Measurements from ENCODE around the gene FOXO6. TPM values are rescaled to one million over a fixed set of nuclear protein-coding genes. Genes with fewer than 3 reads are reported as not detected.

Gene FOXO6
- polyA plus RNA-seq, 1 donor (not counting 4 experiments of a cell fraction or from before 2014, with no cell fraction given): not detected

DNA sequence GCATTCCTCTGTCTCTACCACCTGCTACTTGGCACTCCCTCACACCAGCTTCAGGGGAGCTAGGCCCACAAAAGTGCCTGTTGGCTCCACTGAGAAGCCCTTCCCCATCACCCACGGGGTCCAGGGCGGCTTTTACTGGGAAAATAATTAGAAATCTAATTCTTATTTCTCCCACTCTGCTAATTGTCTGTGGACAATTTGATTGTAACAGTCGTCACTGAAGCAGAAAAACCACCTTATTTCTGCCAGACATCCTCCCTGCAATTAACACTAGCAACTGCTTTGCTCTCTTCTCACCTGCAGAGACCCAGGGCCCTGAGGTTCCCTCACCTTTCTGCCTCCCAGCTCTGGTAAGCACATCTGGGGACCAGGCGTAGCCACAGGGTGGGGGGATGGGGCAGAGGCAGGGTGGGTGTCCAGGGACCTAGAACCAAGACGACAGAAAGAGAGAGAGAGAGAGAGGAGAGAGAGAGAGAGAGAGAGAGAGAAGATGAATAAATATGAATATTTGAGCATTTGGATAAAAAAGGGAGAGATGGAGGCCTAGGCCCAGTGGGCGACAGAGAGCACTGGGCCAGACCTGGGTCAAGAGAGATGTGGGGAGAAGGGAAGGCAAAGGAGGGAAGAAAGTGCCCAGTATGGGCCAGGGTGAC is 32.6 kb downstream of the FOXO6 start:
- no peaks in the 10 kb centered on the region for H3K36me3 ChIP-seq (ENCODE audit: control insufficient read depth in 2 of 2, extremely low read depth in 1 of 2, insufficient read depth in 2 of 2, low read length in 2 of 2)
- H2AFZ ChIP-seq (ENCODE audit: control insufficient read depth, low read length): no peak overlapping the region
- dilution Hi-C loops (cut with MboI; ENCODE audit: extremely low pct_ligation_motif_present, low sequenced_read_pairs): no loop called here
- H3K79me2 ChIP-seq (ENCODE audit: control insufficient read depth, insufficient read depth, low read length): no peaks in the 10 kb centered on the region
- H3K9me3 ChIP-seq (ENCODE audit: control insufficient read depth, low read depth, low read length): no peaks in the 10 kb centered on the region
- peaks cover 41% of the 10 kb centered on the region for H3K27me3 ChIP-seq (ENCODE audit: control insufficient read depth, extremely low read depth, insufficient read depth, low read length)
- H3K9me1 ChIP-seq (ENCODE audit: control insufficient read depth, extremely low read depth, insufficient read depth, low read length): no peaks in the 10 kb centered on the region
- no peaks in the 10 kb centered on the region for H4K20me1 ChIP-seq (ENCODE audit: control insufficient read depth, extremely low read depth, insufficient read depth, low read length)
- H3K9ac ChIP-seq (ENCODE audit: control insufficient read depth, extremely low read depth, insufficient read depth, low read length): no peak overlapping the region
- FAIRE-seq (no peak), DNase-seq (ENCODE audit: low read depth, low spot score) (no peak)
- H3K27ac ChIP-seq (ENCODE audit: control insufficient read depth, insufficient read depth, low read length): no peak overlapping the region
- TF ChIP-seq EZH2 (IDR thresholded peaks at IDR 0.05; ENCODE audit: low read length): no peak
- TF ChIP-seq, protein P1, sequence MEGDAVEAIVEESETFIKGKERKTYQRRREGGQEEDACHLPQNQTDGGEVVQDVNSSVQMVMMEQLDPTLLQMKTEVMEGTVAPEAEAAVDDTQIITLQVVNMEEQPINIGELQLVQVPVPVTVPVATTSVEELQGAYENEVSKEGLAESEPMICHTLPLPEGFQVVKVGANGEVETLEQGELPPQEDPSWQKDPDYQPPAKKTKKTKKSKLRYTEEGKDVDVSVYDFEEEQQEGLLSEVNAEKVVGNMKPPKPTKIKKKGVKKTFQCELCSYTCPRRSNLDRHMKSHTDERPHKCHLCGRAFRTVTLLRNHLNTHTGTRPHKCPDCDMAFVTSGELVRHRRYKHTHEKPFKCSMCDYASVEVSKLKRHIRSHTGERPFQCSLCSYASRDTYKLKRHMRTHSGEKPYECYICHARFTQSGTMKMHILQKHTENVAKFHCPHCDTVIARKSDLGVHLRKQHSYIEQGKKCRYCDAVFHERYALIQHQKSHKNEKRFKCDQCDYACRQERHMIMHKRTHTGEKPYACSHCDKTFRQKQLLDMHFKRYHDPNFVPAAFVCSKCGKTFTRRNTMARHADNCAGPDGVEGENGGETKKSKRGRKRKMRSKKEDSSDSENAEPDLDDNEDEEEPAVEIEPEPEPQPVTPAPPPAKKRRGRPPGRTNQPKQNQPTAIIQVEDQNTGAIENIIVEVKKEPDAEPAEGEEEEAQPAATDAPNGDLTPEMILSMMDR (optimal IDR thresholded peaks at IDR 0.05 in 1 of 3, IDR thresholded peaks at IDR 0.05 in 1 of 3, conservative IDR thresholded peaks at IDR 0.05 in 1 of 3; ENCODE audit: extremely low read depth in 1 of 3, insufficient read depth in 2 of 3, low read length in 3 of 3): no peak
- no peak overlapping the region for H3K4me3 ChIP-seq (ENCODE audit: control insufficient read depth in 2 of 3, extremely low read depth in 1 of 3, insufficient read depth in 2 of 3, low read depth in 1 of 3, low read length in 3 of 3)
- no peaks in the 10 kb centered on the region for H3K4me1 ChIP-seq (ENCODE audit: control insufficient read depth, extremely low read depth, insufficient read depth, low read length)
- no peak overlapping the region for H3K4me2 ChIP-seq (ENCODE audit: control insufficient read depth, extremely low read depth, insufficient read depth, low read depth, low read length)

DNA sequence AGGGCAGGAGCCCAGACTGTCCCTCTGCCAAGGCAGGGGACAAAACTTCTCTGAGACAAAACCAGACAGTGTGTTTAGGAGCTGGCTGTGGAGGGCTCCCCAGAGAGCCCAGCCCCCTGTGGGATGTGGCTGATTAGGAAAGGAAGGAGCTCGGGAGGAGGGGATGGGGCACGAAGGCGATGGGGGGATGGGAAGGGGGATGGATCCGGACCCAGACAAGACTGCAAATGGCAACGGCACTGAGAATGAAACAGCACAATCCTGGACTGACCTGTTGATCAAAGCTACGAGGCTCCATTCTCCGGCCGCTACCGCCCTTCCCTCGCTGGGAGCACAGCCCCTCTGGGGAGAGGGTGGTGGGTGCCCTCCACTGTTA is 33.1 kb downstream of the FOXO6 start:
- H3K27ac ChIP-seq (ENCODE audit: control insufficient read depth, insufficient read depth, low read length): no peak overlapping the region
- no peaks in the 10 kb centered on the region for H3K36me3 ChIP-seq (ENCODE audit: control insufficient read depth in 2 of 2, extremely low read depth in 1 of 2, insufficient read depth in 2 of 2, low read length in 2 of 2)
- no peak overlapping the region for H3K4me3 ChIP-seq (ENCODE audit: control insufficient read depth in 2 of 3, extremely low read depth in 1 of 3, insufficient read depth in 2 of 3, low read depth in 1 of 3, low read length in 3 of 3)
- no peaks in the 10 kb centered on the region for H3K9me3 ChIP-seq (ENCODE audit: control insufficient read depth, low read depth, low read length)
- no peak overlapping the region for H3K9ac ChIP-seq (ENCODE audit: control insufficient read depth, extremely low read depth, insufficient read depth, low read length)
- no peak for FAIRE-seq
- no peaks in the 10 kb centered on the region for H3K9me1 ChIP-seq (ENCODE audit: control insufficient read depth, extremely low read depth, insufficient read depth, low read length)
- no peaks in the 10 kb centered on the region for H3K79me2 ChIP-seq (ENCODE audit: control insufficient read depth, insufficient read depth, low read length)
- no peak for DNase-seq (ENCODE audit: low read depth, low spot score)
- H2AFZ ChIP-seq (ENCODE audit: control insufficient read depth, low read length): no peak overlapping the region
- TF ChIP-seq, protein P1 (optimal IDR thresholded peaks at IDR 0.05 in 1 of 3, IDR thresholded peaks at IDR 0.05 in 1 of 3, conservative IDR thresholded peaks at IDR 0.05 in 1 of 3; ENCODE audit: extremely low read depth in 1 of 3, insufficient read depth in 2 of 3, low read length in 3 of 3): no peak
- peaks cover 46% of the 10 kb centered on the region for H3K27me3 ChIP-seq (ENCODE audit: control insufficient read depth, extremely low read depth, insufficient read depth, low read length)
- no peak overlapping the region for H3K4me2 ChIP-seq (ENCODE audit: control insufficient read depth, extremely low read depth, insufficient read depth, low read depth, low read length)
- dilution Hi-C loops (cut with MboI; ENCODE audit: extremely low pct_ligation_motif_present, low sequenced_read_pairs): no loop called here
- H3K4me1 ChIP-seq (ENCODE audit: control insufficient read depth, extremely low read depth, insufficient read depth, low read length): no peaks in the 10 kb centered on the region
- no peaks in the 10 kb centered on the region for H4K20me1 ChIP-seq (ENCODE audit: control insufficient read depth, extremely low read depth, insufficient read depth, low read length)
